GM18520 (cell line): ENCODE measurements around the gene SPSB3.
"Not testable (repeated sequence)": the region's sequence is repeated elsewhere in the genome, so short reads cannot be mapped to it uniquely, and the experiment has no call there.

Experiments
- ATAC-seq: cut with Tn5 transposase; IDR thresholded peaks from one replicate; pipeline ENCODE4 v1.9.1; 2021; ENCODE audit not compliant: unreplicated experiment

Gene SPSB3

GRCh38 chr16:1744338-1744840, 38.0 kb downstream of the SPSB3 start:
- no peak for ATAC-seq

DNA sequence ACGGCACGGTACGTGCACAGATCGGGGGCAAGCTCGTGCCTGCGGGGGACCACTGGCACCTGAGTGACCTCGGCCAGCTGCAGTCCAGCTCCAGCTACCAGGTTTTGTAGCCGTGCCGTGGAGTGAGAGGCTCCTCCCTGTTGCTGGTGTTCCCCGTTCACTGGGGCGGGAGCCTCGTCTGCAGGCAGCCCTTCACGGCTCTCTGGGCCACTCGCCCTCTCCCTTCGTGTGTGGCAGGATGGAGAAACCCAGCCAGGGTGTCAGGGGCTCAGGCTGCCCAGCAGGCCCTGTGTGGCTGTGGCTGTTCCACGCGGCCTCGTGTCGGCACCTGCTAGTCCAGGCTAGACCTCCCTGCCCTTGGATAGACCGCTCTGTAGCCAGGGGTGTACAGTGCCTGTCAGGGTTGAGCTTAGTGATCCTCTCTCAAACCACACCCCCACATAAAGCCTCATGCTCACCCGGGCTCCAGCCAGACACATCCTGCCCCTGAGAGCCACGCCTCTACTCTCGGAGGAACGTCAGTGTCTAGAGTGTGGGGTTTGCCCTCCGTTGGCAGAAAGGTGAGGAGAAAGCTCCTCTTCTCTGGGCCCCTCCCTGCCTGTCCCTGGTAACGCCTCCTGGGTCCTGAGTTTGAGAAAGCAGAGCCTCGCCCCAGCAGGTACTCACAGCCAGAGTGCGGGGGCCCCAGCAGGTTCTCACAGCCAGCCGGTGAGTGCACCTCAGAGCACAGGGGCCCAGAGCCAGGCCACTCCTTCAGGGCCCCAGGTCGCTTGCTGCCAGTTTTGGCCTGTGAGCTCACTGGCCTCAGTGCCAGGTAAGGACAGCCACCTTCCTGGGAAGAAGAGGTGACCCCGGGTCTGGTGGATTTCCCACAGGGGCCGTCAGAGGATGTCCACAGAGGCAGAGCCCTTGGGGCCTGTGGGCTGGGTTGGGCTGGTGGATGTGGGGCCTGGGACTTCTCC, 38.7 kb downstream of the SPSB3 start:
- no peak for ATAC-seq

GRCh38 chr16:1741553-1742165, 40.7 kb downstream of the SPSB3 start:
- ATAC-seq, result no peak

DNA sequence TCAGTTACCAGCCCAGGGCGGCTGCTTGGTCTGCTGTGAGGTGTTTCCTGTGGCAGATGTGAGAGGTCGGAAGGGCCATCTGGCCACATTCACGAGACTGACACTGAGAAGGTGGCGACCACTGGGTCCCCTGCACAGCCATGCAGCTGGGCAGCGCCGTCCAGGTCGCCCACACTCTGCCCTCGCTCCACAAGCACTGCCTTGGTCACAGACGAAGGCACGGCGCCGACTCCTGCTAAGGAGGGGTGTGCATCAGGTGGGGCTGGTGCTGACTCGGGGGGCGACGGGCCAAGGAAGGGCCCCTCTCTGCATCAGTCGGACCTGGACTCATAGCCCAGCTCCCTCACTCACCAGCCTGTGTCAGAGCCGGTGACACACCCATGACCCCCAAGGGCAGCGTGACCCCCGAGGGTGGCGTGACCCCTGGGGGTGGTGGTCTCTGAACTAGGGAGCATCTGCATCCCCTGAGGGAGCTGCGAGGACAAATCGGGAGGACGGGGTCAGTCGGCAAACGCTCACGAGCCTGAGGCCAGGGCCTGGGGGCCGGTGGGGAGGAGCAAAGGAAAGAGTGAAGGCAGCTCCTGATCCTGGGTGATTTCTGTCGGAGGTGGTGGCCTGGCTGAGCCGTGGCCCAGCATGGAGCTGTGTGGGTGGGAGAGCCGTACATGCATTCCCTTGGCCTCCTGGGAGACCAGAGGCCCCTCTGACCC, 41.4 kb downstream of the SPSB3 start:
- ATAC-seq, result no peak

DNA sequence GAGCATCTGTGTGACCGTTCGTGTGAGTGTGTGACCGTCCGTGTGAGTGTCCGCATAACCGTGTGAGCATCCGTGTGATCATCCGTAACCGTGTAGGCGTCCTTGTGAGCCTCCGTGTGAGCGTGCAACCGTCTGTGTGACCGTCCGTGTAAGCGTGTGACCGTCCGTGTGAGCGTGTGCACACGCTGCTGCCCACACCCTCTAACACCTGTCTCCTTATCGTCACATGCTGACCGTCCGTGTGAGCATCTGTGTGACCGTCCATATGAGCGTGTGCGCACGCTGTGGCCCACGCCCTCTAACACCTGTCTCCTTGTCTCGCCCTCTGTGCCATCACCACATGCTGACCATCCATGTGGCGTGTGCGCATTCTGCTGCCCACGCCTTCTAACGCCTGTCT, 42.1 kb downstream of the SPSB3 start:
- ATAC-seq, result no peak

DNA sequence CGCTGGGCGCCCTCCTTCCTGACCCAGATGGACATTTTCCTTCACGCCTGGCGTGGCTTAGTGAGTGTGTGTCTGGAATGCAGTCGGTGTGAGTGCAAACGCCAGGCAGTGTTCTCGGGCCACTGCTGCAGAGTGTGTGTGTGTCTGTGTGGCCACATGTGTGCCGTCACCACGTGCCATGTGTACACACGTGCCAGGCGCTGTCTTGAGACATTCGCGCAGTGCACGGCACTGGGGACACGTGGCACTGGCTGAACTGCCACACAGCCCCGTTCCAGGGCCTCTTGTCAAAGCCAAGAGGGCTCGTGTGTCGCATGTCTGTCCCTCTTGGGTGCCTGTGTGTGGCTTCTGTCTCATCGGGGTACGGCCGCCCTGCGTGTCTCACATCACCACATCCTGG, 47.6 kb downstream of the SPSB3 start:
- ATAC-seq, result no peak

DNA sequence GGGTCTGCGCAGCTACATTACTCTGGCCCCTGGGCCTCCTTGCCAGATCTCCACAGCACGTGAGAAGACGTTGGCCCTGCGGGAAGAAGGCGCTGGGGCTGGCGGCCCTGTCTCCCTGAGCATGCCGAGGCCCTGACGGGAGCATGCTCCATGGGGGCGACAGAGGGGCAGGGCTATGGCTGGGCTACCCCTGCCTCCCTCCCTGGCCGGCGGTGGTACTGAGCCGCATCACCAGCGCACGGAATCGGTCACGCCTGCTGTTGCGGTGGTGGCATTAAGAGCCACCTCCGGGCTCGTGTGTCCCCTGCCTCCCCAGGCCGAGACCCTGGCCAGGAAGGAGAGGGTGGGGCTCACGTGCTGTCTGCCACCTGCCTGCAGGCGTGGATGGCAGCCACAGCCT, 48.2 kb downstream of the SPSB3 start:
- ATAC-seq, result no peak

DNA sequence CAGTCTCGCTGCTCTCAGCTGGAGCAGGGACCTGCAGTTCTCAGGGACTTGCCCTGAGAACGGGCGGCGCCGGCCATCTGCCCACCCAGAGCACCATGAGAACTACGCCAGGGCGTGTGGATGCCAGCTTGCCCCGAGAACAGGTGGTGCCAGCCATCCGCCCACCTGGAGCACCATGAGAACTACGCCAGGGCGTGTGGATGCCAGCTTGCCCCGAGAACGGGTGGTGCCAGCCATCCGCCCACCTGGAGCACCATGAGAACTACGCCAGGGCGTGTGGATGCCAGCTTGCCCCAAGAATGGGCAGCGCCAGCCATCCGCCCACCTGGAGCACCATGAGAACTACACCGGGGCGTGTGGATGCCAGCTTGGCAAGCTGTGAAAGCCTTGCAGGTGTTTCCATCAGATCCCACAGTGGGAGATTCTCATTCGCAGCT, 49.8 kb downstream of the SPSB3 start:
- not testable (repeated sequence) for ATAC-seq

- no peak for ATAC-seq
Measured at GRCh38 chr16:1732071-1732470, 50.3 kb downstream of the SPSB3 start.

- ATAC-seq, result no peak
Measured at GRCh38 chr16:1731603-1732002, 50.8 kb downstream of the SPSB3 start.

GRCh38 chr16:1731073-1731472, 51.3 kb downstream of the SPSB3 start:
- ATAC-seq, result no peak

GRCh38 chr16:1729445-1729844, 52.9 kb downstream of the SPSB3 start:
- no peak for ATAC-seq

DNA sequence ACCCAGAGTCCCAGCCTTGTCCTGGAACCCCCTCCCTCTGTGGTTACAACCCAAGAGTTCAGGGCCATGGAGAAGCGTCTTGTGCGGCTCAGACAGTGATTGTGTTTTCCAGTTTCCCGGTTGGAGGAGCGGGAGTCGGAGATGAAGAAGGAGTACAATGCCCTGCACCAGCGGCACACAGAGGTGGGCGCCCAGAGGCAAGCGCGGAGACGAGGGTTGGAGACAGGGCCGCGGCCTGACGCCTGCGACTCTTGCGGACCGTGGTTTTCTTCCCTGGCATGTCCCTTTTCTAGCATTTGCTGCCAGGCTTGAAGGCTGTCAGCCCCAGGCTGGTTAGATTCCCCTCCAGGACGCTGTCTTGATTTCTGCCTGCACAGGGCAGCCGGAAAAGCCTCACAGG, 53.3 kb downstream of the SPSB3 start:
- no peak for ATAC-seq

DNA sequence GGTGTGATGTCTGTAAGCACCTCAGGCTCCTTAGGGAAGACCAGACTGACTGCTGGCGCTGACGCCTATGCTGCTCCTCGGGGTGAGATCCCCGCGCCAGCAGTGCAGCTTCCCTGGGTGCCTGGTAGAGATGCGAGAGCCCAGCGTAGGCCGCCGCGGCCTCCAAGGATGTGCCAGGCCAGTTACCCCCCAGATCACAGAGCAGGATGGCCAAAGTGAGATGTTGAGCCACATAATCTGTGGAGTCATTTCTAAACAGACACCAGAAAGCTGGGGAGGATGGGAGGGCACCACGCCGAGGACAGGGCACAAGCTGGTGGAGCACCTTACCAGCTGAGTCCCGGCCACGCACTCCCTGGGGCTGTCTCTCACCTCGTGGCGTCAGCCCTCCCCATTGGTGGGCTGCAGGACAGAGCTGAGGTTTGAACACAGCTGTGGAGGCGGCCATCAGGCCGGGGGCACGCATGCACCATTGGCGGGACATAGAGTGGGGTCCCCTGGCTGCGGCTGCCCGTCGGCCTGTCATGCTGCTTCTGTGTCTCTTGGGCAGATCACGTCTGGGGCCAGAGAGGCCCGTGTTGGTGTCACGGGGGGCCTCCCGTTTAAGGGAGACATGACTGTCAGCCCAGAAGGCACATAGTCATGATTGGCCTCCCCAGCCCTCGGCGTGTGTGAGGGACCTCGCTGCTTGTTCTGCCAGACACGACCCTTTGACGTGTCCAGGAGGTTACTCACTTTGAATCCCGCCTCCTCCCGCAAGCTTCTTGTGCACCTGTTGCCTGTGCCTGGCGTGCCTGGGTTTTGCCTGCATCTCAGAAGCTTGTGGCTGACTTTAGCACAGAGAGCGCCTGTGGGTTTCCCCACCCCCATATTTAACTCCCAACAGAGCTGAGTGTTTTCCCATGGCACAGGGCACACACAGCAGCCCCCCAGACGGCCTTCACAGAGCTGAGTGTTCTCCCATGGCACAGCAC, 54.4 kb downstream of the SPSB3 start:
- ATAC-seq, result no peak
